ENCODE results near the gene KCNQ1OT1. TPM values are rescaled to one million over a fixed set of nuclear protein-coding genes. Genes with fewer than 3 reads are reported as not detected.

KCNQ1OT1 gene
- total RNA-seq, 1 experiment from 2014 or later, result 2.4 TPM

- TF ChIP-seq ZNF263 (CRISPR knock-in tag; IDR thresholded peaks at IDR 0.05; ENCODE audit: low read depth) (no peak), JUN (CRISPR knock-in tag; IDR thresholded peaks at IDR 0.05) (no peak), ATF3 (CRISPR knock-in tag; conservative IDR thresholded peaks at IDR 0.05) (no peak), USF1 (CRISPR knock-in tag; IDR thresholded peaks at IDR 0.05) (no peak)
Measured at GRCh38 chr11:2697866-2698265, 1.9 kb downstream of the KCNQ1OT1 start (continued).

GRCh38 chr11:2696455-2696854 is 3.3 kb downstream of the KCNQ1OT1 start:
- ChIA-PET POLR2A (no interaction called here), CTCF (interaction anchor here (2.2 kb wide), 1 partner anchor 196 kb away, joined by 5 read pairs; no protein-coding TSS in a partner anchor)
- TF ChIP-seq ZNF263 (CRISPR knock-in tag; IDR thresholded peaks at IDR 0.05; ENCODE audit: low read depth), result no peak
- TF ChIP-seq ATF3 (CRISPR knock-in tag; conservative IDR thresholded peaks at IDR 0.05), result no peak
- no peak for TF ChIP-seq NFYB (CRISPR knock-in tag; conservative IDR thresholded peaks at IDR 0.05; ENCODE audit: low read depth)
- TF ChIP-seq ZNF671 (CRISPR knock-in tag; IDR thresholded peaks at IDR 0.05), result no peak
- TF ChIP-seq PRDM15 (CRISPR knock-in tag; IDR thresholded peaks at IDR 0.05), result no peak
- TF ChIP-seq SOX15 (CRISPR knock-in tag; IDR thresholded peaks at IDR 0.05), result no peak
- no peak for TF ChIP-seq SMAD4 (CRISPR knock-in tag; IDR thresholded peaks at IDR 0.05)
- no peak for TF ChIP-seq NR1H2 (CRISPR knock-in tag; IDR thresholded peaks at IDR 0.05)
- TF ChIP-seq NFATC4 (CRISPR knock-in tag; IDR thresholded peaks at IDR 0.05), result no peak
- TF ChIP-seq STAT6 (CRISPR knock-in tag; conservative IDR thresholded peaks at IDR 0.05; ENCODE audit: low read depth), result no peak
- no peak for TF ChIP-seq ZSCAN18 (CRISPR knock-in tag; IDR thresholded peaks at IDR 0.05)
- no peak for TF ChIP-seq ZNF317 (CRISPR knock-in tag; IDR thresholded peaks at IDR 0.05; ENCODE audit: borderline replicate concordance, low read depth)
- no peak for TF ChIP-seq TP53 (CRISPR knock-in tag; IDR thresholded peaks at IDR 0.05)
- no peak for TF ChIP-seq TCF7 (CRISPR knock-in tag; IDR thresholded peaks at IDR 0.05; ENCODE audit: low read depth)
- no peak for TF ChIP-seq NFE2L1 (CRISPR knock-in tag; IDR thresholded peaks at IDR 0.05)
- TF ChIP-seq ATF2 (CRISPR knock-in tag; IDR thresholded peaks at IDR 0.05; ENCODE audit: borderline replicate concordance, low read depth), result no peak
- no peak for TF ChIP-seq RORB (CRISPR knock-in tag; IDR thresholded peaks at IDR 0.05)
- no peak for TF ChIP-seq ZNF416 (CRISPR knock-in tag; IDR thresholded peaks at IDR 0.05)
- no peak for TF ChIP-seq PRRX2 (CRISPR knock-in tag; IDR thresholded peaks at IDR 0.05)
- Mint-ChIP-seq H3K27ac (no peak overlapping the region), H3K27me3 (ENCODE audit: low read depth) (peaks cover 19% of the 10 kb centered on the region), H3K36me3 (peaks cover 15% of the 10 kb centered on the region; the same call in 1 of the 2 replicates), H3K4me3 (peak overlapping the region; percentile 86), H3K9me3 (no peaks in the 10 kb centered on the region), H3K4me1 (peaks cover 74% of the 10 kb centered on the region)
- ATAC-seq (no peak), DNase-seq (ENCODE audit: low spot score) (no peak)
